HG03139 (cell line): ENCODE measurements around the gene CDK14.
"Not testable (repeated sequence)": the region's sequence is repeated elsewhere in the genome, so short reads cannot be mapped to it uniquely, and the experiment has no call there.

Experiments
- ATAC-seq: cut with Tn5 transposase; IDR thresholded peaks from one replicate; pipeline ENCODE4 v1.9.1; 2021; ENCODE audit not compliant: unreplicated experiment

The CDK14 gene

DNA sequence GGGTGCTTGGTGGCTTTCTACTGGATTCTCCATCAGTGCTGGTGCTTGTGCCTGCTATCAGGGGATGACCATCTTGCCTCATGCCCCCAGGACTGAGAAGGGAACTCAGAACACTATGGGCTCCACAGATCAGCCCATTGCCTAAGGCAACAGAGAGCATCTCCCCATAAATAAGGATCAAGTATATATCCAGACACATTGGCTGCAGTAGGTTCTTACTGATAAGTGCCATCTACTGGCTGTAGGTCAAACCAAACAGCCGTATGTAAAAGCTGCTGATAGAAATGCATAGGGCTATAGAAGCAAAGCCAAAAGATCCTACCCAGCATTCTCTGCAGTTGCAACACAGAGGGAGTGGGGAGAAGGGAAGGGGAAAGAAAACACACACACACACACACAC, 153.7 kb downstream of the CDK14 start:
- ATAC-seq = no peak

DNA sequence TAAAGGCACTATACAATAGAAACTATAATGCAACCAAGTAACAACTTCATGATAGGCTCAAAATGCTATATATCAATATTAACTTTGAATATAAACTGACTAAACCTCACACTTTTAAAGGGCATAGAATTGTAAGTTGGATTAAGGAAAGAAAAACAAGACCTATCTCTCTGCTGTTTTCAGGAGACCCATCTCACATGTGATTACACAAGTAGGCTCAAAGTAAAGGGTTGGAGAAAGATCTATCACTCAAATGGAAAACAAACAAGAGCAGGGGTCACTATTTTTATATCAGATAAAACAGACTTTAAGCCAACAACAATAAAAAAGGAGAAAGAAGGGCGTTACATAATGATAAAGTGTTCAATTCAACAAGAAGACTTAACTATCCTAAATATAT, 155.5 kb downstream of the CDK14 start:
- ATAC-seq = no peak

DNA sequence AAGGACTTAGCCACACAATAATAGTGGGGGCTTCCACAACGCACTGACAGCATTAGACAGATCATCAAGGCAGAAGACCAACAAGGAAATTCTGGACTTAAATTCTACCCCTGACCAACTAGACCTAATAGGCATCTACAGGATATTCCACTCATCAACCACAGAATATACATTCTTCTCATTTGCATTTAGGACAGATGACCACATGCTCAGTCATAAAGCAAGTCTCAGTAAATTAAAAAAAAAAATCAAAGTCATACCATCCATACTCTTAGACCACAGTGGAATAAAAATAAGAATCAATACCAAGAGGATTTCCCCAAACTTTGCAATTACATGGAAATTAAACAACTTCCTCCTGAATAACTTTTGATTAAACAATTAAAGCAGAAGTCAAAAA, 155.9 kb downstream of the CDK14 start:
- no peak for ATAC-seq

DNA sequence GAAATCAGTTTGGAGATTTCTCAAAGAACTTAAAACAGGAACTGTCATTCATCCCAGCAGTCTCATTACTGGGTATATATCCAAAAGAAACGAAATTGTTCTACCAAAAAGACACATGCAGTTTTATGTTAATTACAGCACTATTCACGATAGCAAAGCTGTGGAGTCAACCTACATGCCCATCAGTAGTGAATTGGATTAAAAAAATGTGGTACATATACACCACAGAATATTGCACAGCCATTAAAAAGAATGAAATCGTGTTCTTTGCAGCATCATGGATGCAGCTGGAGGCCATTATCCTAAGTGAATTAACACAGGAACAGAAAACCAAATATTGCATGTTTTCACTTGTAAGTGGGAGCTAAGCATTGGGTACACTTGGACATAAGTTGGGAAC, 158.9 kb downstream of the CDK14 start:
- ATAC-seq = no peak

DNA sequence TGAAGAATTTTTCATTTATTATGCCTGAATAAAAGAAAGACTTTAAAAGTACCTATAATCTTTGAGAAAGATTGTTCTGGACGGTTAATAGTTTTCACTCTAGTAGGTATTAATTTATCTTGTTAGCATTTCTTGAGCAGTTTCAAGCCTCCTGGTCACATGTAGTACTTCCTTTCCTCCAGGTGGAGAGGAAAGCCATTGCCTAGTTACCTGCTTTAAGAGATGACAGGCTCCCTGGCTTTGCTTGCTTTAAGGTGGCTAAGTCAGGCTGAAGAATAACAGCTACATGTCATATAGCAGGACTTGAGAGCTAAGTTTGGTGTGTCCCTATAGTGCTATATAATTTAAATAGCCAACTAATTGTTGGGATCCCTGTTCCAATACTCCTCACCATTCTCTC, 160.2 kb downstream of the CDK14 start:
- ATAC-seq = no peak

DNA sequence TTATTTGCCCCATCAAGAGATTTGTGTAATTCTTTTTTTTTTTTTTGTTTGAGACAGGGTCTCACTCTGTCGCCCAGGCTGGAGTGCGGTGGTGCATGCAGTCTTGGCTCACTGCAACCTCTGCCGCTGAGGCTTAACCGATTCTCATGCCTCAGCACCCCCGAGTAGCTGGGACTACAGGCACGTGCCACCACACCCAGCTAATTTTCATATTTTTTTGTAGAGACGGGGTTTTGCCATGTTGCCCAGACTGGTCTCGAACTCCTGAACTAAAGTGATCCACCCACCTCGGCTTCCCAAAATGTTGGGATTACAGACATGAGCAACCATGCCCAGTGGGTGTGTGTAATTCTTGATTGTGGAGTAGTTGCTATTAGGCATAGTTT, 161.4 kb downstream of the CDK14 start:
- ATAC-seq = peak; percentile 75

DNA sequence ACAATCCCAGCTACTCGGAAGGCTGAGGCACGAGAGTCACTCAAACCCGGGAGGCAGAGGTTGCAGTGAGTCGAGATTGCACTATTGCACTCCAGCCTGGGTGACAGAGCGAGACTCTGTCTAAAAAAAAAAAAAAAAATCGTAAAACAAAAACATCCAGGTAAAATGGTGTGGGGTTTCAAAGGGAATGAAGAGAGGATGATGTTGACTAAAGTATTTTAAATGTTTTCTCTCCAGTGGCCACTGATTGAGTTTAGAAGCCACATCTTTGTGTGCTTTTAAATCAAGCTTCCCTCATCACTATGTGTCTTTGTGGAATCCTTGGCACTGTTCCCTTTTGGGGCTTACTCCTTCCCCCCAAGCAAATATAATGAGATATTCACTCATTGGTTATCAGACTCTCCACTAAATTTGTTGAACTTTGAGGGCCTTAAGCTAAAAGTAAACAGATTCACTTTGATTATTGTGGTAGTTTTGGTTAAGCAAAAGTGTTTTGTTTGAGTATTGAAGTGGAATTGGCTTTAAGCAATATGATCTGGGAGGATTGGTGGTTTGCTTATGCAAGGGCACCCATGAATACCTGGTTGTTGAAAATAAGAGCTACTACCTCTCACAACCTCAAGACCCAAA, 162.9 kb downstream of the CDK14 start:
- ATAC-seq = no peak

DNA sequence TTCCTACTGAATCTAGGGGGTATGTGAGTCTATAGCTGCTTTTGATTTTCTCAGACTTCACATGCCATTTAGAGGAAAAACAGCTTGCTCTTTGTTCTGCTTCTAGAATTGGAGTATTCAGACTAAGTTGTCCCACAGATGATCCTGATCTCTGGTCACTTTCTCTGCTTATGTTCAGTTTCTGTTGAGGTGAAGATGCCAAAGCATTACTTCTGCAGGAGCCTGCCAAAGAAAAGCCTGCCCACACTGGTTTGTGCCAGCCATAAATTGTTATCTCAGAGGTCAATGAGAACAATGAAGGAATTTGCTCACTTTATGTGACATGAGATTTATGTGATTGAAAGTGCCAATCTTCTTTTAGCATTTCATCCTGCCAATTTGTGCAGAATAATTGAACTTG, 163.6 kb downstream of the CDK14 start:
- no peak for ATAC-seq

DNA sequence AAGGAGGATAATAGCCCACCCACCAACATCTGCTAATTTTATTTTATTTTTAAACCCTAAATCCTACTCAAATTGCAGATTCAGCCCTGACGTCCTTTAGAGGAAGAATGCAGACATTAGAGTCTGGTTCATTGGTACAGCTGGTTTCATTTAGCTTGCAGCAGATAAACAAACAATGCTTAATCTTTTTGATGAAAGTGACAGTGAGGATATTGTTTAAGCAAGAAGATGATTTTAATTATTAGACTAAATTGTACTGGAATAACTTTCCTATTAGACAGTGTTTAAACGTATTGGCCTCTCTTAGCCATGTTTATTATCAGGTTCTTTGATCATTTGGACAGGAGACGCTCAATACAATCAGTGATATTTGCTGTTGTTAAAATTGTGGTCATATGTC, 164.8 kb downstream of the CDK14 start:
- no peak for ATAC-seq

DNA sequence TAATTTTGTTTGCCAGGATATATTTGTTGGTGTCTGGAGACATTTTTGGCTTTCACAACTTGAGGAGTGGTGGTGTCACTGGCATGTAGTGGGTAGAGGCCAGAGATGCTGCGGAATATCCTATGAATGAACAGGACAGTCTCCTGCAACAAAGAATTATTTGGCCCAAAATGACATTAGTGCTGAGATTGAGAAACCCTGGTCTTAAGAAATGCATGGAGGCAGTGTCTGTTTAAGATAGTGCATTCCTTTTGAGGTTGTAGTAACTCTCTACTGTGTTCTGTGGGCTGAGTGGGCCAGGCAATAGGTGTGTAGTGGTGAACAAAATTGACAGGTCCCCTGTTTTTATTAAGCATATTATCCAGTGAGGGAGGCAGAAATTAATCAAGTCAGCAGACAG, 165.5 kb downstream of the CDK14 start:
- ATAC-seq = no peak

DNA sequence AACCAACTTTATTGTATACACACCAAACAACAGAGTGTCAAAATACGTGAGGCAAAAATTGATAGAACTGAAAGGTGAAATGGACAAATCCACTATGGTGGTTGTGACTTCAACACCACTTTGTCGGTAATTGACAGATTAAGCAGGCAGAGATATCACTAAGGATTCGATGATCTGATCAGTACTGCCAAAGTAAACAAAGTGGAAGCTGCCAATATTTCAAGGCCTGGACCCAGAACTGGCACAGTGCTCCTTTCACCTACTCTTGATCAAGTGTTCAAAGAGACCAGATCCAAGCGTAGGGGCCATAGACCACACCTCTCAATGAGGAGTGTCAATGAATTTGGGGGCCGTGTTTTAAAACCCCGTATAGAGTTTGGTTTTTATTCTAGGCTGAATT, 167.0 kb downstream of the CDK14 start:
- no peak for ATAC-seq

DNA sequence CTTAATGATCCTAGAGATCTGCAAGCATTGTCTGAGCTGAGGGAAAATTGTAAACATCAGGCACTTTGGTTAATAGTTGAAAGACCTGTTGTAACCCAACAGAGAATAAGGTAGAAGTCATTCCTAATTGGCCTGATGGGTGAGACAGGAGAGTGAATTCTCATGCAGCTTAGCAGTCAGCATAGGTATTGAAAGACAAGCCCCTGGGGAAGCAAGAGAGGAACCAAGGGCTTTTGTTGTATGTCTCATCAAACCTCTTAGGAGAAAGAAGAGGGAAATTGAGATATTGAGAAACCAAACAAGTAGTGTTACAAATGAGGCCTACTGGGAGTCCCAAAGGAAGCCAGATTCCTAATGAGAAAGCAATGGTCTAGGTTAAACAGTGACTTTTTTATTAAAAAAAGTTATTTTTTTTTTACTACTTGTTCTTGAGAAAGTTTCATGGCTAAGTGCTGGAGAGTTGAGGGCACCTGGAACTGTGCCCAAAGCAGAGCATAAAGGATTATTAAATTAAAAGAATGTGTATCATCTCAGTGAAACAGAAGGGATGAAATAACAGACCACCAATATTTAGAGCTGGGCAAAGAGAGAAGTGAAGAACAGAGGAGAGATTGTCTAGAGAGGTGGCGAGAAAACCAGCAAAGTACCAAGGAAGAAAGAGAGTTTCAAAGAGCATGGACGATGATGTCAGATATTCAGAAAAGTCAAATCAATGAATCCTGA, 168.9 kb downstream of the CDK14 start:
- peak; percentile 66 for ATAC-seq

DNA sequence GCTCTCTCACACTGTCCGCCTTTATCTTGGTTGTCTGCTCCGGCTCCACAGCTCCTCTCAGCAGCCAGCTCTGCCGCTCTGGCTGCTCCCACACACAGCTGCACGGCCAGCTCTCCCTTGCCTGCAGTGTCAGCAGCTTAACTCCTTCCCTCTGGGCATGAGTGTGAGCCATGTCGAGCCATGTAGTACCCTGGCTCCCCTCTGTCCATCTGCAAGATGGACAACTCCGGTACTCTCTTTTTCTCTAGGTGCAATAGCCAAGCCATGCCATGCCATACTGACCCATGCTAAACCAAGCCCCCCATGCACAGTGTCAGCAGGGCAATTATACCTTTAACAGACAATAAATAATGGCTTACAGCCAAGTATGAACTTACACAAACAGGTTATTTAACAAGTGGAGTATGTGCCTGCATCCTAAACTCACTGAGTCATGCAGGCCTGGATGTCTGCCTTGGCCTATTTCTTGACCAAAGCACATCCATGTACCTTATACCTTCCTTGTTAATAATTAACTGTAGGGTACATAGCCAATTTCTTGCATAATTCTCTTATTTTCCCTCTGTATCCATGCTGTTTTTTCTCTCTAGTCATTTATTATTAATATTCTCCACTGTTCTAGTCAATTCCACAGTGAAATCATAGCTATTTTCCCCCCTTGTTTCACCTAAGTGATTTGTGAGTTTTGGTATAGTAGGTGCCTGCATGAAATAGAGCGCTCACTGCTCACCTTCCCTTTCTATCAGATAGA, 170.9 kb downstream of the CDK14 start:
- ATAC-seq = no peak

DNA sequence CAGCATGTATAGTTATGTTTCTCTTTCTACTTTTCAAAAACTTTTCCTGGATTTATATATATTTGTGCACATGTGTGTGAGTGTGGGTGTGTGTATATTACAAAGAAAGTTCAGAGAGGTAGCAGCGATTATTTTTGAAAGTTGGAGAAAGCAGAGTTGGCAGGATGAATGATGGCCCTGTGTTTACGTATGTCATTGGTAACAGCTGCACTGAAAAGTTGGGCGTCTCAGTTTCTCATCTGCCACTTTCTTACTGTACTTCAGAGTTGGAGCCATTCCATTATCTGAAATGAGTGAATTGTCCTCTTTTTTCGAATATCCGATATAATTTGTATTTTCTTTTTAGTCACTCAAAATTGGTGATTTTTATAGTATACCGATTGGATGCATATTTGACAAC, 172.2 kb downstream of the CDK14 start:
- ATAC-seq = no peak

DNA sequence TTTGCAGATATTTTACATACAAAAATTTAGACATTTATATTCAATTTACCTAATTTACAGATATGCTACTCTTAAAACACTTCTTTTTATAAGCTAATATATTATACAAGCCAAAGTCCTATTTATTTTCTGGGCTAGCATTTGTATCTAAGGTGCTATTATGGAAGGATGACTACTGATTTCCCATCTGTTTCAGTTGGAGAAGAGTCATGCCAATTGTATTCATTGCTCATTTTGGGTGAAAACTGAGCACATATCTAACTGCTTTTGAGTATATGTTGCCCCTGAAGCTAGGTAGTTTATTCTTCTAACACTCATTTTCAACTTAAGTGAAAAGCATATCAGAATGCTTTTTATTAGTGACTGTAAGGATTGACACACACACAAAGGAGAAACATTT, 172.9 kb downstream of the CDK14 start:
- no peak for ATAC-seq

DNA sequence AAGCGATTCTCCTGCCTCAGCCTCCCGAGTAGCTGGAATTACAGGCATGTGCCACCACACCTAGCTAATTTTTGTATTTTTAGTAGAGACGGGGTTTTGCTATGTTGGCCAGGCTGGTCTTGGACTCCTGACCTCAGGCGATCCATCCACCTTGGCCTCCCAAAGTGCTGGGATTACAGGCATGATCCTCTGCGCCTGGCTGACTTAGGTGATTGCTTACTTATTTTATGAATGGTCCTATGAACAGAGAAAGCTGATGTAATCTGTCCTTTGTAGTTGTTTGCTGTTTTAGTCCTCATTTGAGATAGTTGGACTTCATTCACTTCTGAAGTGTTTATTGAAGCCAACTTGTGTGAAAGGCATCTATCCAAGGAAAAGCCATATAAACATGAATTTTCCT, 173.4 kb downstream of the CDK14 start:
- ATAC-seq = not testable (repeated sequence)

DNA sequence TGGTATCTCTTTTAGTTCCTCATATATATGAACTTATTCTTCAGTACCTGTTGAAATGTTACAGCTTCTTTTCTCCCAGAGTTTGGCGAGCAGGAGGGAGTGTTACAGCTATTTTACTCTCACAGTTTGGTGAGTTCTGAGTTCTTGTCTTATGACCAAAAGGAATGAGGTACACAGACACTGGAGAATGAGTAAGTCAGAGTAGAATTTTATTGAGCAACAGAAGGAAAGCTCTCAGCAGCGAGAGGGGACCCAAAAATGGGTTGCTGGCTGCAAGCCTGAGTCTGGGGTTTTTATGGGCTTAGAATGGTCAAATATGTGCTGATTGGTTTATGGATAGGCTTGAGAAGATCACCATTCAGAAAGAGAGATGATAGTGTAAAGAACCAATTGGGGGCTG, 175.2 kb downstream of the CDK14 start:
- ATAC-seq = no peak

DNA sequence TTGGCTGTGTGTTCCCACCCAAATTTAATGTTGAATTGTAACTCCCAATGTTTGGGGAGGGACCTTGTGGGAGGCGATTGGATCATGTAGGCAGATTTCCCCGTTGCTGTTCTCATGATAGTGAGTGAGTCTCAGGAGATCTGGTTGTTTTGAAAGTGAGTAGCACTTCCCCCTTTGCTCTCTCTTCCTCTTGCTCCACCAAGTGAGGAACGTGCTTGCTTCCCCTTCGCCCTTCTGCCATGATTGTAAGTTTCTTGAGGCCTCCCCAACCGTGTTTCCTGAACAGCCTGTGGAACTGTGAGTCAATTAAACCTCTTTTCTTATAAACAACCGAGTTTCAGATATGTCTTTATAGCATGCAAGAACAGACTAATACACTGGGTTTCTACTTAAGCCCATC, 176.3 kb downstream of the CDK14 start:
- no peak for ATAC-seq

DNA sequence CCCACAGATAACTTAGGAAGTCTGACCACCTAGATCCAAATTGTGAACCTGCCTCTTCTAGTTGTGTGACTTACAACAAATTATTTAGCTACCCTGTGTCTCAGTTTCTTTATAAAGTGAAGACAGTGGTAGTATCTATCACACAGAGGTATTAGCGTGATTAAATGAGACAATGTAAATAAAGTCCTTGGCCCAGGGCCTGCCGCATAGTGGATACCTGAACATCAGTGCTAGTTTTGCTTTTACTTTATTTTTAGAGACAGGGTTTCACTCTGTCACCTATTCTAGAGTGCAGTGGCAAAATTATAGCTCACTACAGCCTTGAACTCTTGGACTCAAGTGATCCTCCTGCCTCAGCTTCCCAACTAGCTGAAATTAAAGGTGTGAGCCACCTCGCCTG, 177.1 kb downstream of the CDK14 start:
- ATAC-seq = no peak

DNA sequence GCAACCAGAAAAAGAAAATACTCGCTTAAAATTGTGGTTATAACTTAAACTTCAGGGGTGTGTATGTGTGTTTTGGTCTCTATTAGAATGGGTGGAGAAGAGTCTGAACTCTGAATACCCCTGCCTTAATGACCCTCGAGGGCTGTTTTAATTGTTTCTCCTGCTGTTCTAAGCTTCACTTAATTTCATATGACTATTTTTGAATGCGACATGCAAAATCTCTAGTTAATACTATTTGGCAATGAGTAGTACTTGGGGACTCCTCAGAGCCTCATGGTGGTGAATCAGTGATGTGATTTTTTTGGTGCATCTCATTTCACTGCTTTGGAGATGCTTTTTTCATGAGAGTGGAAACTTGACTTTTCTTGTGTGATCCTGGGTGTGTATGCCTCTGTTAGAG, 178.6 kb downstream of the CDK14 start:
- no peak for ATAC-seq

DNA sequence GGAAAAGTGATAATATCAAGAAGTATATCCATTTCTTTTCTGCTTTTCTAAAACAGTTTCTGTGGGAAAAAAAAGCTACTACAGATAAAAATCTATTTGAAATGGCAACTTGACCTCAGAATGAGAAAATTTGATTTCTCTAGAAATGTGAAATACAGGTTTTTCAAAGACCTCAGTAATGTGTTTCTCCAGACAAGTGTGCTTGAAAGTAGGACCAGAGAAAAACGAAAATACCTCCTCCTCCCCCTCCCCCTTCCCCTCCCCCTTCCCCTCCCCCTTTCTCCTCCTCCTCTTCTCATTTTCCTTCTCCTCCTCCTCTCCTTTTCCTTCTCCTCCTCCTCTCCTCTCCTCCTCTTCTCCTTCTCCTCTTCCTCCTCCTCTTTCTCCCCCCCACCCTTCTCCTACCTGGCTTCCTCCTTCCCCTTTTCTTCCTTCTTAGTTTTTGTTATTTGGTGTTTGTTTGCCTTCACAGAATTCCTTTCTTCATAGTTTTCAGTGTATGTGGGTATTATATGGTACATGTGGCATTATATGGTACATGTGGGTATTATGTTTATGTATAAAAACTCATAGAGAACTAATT, 179.4 kb downstream of the CDK14 start:
- ATAC-seq = no peak

DNA sequence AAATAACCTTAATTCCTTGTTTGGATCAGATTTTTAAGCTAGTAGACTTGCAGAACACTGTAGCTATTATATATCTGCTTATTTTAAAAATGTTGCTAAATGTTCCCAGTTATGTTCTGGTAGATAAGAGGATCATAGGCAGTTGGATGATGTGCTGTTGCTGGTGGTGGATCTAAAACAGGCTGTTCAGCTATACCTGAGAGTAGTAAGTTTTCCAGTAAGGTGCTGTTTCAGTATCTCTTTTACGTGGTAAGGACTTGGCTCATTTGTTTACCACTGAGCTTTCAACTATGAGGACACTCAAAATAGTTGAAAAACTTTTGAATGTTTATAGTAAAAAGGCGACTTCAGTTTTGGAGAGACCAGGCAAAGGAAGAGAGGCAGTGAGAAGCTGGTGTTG, 180.9 kb downstream of the CDK14 start:
- ATAC-seq = peak; percentile 78
